Measurements from ENCODE around the gene MORN1.

MORN1 gene

GRCh38 chr1:2384941-2385481, 6.3 kb downstream of the MORN1 start:
- TF ChIP-seq CTCF (IDR thresholded peaks at IDR 0.05; ENCODE audit: low read depth, low read length, missing control alignments), result no peak
- Histone ChIP-seq H3K4me3 (ENCODE audit: low read depth, low read length) (no peak overlapping the region), H3K36me3 (replicated peaks) (no peaks in the 10 kb centered on the region), H3K27ac (no peak overlapping the region), H3K27me3 (replicated peaks) (no peaks in the 10 kb centered on the region)
- DNase-seq, result no peak
- in situ Hi-C loops (cut with HindIII; ENCODE audit: low pct_ligation_motif_present, low sequenced_read_pairs), result no loop called here

GRCh38 chr1:2384130-2384860, 7.1 kb downstream of the MORN1 start:
- no peak for DNase-seq
- H3K27me3 ChIP-seq (replicated peaks), result no peaks in the 10 kb centered on the region
- TF ChIP-seq CTCF (IDR thresholded peaks at IDR 0.05; ENCODE audit: low read depth, low read length, missing control alignments), result no peak
- no peak overlapping the region for H3K4me3 ChIP-seq (ENCODE audit: low read depth, low read length)
- in situ Hi-C loops (cut with HindIII; ENCODE audit: low pct_ligation_motif_present, low sequenced_read_pairs), result no loop called here
- no peaks in the 10 kb centered on the region for H3K36me3 ChIP-seq (replicated peaks)
- no peak overlapping the region for H3K27ac ChIP-seq

GRCh38 chr1:2383576-2383975, 7.8 kb downstream of the MORN1 start:
- H3K36me3 ChIP-seq (replicated peaks), result no peaks in the 10 kb centered on the region
- in situ Hi-C loops (cut with HindIII; ENCODE audit: low pct_ligation_motif_present, low sequenced_read_pairs), result no loop called here
- no peak for TF ChIP-seq CTCF (IDR thresholded peaks at IDR 0.05; ENCODE audit: low read depth, low read length, missing control alignments)
- H3K4me3 ChIP-seq (ENCODE audit: low read depth, low read length), result no peak overlapping the region
- DNase-seq, result no peak
- H3K27ac ChIP-seq, result no peak overlapping the region
- no peaks in the 10 kb centered on the region for H3K27me3 ChIP-seq (replicated peaks)

- Histone ChIP-seq H3K36me3 (replicated peaks) (no peaks in the 10 kb centered on the region), H3K27ac (no peak overlapping the region), H3K4me3 (ENCODE audit: low read depth, low read length) (no peak overlapping the region), H3K27me3 (replicated peaks) (no peaks in the 10 kb centered on the region)
- in situ Hi-C loops (cut with HindIII; ENCODE audit: low pct_ligation_motif_present, low sequenced_read_pairs), result no loop called here
- TF ChIP-seq CTCF (IDR thresholded peaks at IDR 0.05; ENCODE audit: low read depth, low read length, missing control alignments), result peak; percentile 79
- no peak for DNase-seq
Measured at GRCh38 chr1:2382621-2383361, 8.6 kb downstream of the MORN1 start.

GRCh38 chr1:2381741-2382620, 9.4 kb downstream of the MORN1 start:
- peak; percentile 55 for DNase-seq
- in situ Hi-C loops (cut with HindIII; ENCODE audit: low pct_ligation_motif_present, low sequenced_read_pairs), result no loop called here
- no peak overlapping the region for H3K27ac ChIP-seq
- peak; percentile 94 for TF ChIP-seq CTCF (IDR thresholded peaks at IDR 0.05; ENCODE audit: low read depth, low read length, missing control alignments)
- no peak overlapping the region for H3K4me3 ChIP-seq (ENCODE audit: low read depth, low read length)
- no peaks in the 10 kb centered on the region for H3K27me3 ChIP-seq (replicated peaks)
- H3K36me3 ChIP-seq (replicated peaks), result no peaks in the 10 kb centered on the region
